ENCODE results near the gene HK1.

DNA sequence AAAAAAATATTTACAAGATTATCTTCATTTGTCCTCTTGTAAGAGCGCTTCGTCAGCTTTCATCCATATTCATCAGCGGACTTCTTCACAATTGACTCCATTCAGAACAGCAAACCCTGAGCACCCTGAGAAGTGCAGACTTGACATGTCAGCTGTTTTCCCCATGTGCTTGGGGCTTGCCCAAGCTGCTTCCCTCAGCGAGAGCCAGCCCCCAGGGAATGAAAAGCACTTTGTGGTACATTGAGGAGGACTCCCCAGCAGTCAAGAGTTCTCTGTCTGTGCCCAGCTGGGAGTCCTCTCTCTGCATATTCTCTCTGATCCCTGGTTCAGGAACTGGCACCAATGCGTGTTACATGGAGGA is 35.5 kb upstream of the HK1 start:
- no peak for TF ChIP-seq EZH2 (optimal IDR thresholded peaks at IDR 0.05; ENCODE audit: low read depth, low read length)
- TF ChIP-seq, protein P1, sequence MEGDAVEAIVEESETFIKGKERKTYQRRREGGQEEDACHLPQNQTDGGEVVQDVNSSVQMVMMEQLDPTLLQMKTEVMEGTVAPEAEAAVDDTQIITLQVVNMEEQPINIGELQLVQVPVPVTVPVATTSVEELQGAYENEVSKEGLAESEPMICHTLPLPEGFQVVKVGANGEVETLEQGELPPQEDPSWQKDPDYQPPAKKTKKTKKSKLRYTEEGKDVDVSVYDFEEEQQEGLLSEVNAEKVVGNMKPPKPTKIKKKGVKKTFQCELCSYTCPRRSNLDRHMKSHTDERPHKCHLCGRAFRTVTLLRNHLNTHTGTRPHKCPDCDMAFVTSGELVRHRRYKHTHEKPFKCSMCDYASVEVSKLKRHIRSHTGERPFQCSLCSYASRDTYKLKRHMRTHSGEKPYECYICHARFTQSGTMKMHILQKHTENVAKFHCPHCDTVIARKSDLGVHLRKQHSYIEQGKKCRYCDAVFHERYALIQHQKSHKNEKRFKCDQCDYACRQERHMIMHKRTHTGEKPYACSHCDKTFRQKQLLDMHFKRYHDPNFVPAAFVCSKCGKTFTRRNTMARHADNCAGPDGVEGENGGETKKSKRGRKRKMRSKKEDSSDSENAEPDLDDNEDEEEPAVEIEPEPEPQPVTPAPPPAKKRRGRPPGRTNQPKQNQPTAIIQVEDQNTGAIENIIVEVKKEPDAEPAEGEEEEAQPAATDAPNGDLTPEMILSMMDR (IDR thresholded peaks at IDR 0.05; ENCODE audit: low read length), result no peak
- TF ChIP-seq EZH2phosphoT487 (IDR thresholded peaks at IDR 0.05; ENCODE audit: low read length), result no peak

All from MM.1S (cell line).